HFFc6 (cell line): ENCODE data around the gene TENM4. TPM values are rescaled to one million over a fixed set of nuclear protein-coding genes. Genes with fewer than 3 reads are reported as not detected.

ENCODE experiments used
- DNase-seq: peaks from one replicate; pipeline ENCODE4 v3.0.0-alpha.2; 2018
- H3K27ac Mint-ChIP-seq: 2 replicates; pipeline ENCODE4 v1.8.0; 2020; ENCODE audit warnings: mild to moderate bottlenecking, mixed read lengths
- H3K27me3 Mint-ChIP-seq: 2 replicates; pipeline ENCODE4 v1.8.0; 2021; ENCODE audit warnings: mild to moderate bottlenecking, moderate library complexity, mixed read lengths; ENCODE audit not compliant: insufficient read depth
- H3K36me3 Mint-ChIP-seq: 2 replicates; pipeline ENCODE4 v1.8.0; 2021; ENCODE audit warnings: low read depth, mixed read lengths
- H3K4me1 Mint-ChIP-seq: 2 replicates; pipeline ENCODE4 v1.8.0; 2020; ENCODE audit warnings: low read depth, mixed read lengths
- H3K4me3 Mint-ChIP-seq: 2 replicates; pipeline ENCODE4 v1.8.0; 2020; ENCODE audit warnings: mild to moderate bottlenecking, moderate library complexity, mixed read lengths
- H3K9me3 Mint-ChIP-seq: 2 replicates; pipeline ENCODE4 v1.8.0; 2020; ENCODE audit warnings: mild to moderate bottlenecking, mixed read lengths
- total RNA-seq, 6 experiments: library from RNA; stranded (reverse); fragmentation: NEBNext Ultra II Directional; extraction: Animal tissue kit (Norgen Biotek cat#: 25700); gene quantifications; 2 replicates in 1 of 6; 3 replicates in 5 of 6; pipeline ENCODE4 v1.2.3, GENCODE V29; 2021
- TF ChIP-seq, protein P1 (sequence below): fragments of 200-600 bp; sonication (generic); IDR thresholded peaks from 2 replicates; pipeline ENCODE4 v1.5.0; 2021; ENCODE audit warnings: antibody characterized with exemption, mild to moderate bottlenecking

The TENM4 gene
- total RNA-seq, 6 experiments from 2014 or later = 20.9 to 45.5 (median 26.5) TPM

DNA sequence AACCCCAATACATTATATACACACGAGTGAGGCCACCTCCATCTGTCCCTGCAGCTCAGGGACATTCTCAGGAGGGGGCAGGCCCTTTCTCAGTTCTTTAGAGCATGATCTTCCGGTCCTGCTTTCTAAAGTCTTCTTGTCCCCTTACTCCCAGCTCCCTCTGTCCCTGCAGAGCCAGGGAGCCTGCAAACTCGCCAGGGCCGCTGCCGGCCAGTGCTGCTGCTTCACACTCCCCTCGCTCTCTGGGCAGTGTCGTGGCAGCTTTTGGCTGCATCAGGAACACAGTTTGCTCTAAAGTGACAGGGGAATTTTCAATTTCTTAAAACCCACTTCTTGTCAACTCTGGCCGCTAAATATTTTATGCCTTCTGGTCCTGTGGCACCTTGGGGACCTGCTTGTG, 736.0 kb downstream of the TENM4 start:
- peaks cover 18% of the 10 kb centered on the region for H3K4me1 Mint-ChIP-seq
- TF ChIP-seq, protein P1, sequence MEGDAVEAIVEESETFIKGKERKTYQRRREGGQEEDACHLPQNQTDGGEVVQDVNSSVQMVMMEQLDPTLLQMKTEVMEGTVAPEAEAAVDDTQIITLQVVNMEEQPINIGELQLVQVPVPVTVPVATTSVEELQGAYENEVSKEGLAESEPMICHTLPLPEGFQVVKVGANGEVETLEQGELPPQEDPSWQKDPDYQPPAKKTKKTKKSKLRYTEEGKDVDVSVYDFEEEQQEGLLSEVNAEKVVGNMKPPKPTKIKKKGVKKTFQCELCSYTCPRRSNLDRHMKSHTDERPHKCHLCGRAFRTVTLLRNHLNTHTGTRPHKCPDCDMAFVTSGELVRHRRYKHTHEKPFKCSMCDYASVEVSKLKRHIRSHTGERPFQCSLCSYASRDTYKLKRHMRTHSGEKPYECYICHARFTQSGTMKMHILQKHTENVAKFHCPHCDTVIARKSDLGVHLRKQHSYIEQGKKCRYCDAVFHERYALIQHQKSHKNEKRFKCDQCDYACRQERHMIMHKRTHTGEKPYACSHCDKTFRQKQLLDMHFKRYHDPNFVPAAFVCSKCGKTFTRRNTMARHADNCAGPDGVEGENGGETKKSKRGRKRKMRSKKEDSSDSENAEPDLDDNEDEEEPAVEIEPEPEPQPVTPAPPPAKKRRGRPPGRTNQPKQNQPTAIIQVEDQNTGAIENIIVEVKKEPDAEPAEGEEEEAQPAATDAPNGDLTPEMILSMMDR = no peak
- no peak overlapping the region for H3K4me3 Mint-ChIP-seq
- DNase-seq = no peak
- H3K27me3 Mint-ChIP-seq = peaks cover 1% of the 10 kb centered on the region
- no peak overlapping the region for H3K27ac Mint-ChIP-seq
- no peaks in the 10 kb centered on the region for H3K9me3 Mint-ChIP-seq
- peaks cover 27% of the 10 kb centered on the region for H3K36me3 Mint-ChIP-seq

DNA sequence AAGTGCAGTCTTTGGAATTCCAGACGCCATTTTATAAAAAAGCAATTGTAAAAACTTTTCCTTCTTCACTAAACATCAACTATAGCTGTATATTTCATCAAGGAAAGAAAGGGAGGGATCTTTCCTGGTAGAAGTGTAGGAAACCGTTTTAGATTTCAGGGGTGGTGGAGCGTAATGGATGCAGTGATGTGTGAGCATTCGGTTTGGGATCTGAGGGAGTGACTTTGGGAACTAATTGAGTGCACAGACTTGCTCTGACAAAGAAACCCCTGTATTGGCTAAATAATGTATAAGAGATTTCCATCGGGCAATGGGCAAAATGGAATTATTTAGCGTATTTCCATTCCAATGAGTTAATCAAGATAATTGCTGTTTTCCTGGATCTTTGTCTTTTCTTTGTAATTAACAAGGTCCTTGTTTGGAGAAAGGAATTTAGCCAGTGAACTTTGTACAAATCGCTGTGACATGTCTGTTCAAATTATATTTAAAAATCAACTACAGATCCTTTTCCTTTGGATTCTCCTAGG, 741.2 kb downstream of the TENM4 start:
- Mint-ChIP-seq H3K4me3 (no peak overlapping the region), H3K27ac (no peak overlapping the region), H3K27me3 (no peaks in the 10 kb centered on the region; the same call in 1 of the 2 replicates), H3K4me1 (peaks cover 16% of the 10 kb centered on the region), H3K9me3 (no peaks in the 10 kb centered on the region), H3K36me3 (peaks cover 8% of the 10 kb centered on the region; the same call in 1 of the 2 replicates)
- TF ChIP-seq, protein P1 = no peak
- DNase-seq = no peak

DNA sequence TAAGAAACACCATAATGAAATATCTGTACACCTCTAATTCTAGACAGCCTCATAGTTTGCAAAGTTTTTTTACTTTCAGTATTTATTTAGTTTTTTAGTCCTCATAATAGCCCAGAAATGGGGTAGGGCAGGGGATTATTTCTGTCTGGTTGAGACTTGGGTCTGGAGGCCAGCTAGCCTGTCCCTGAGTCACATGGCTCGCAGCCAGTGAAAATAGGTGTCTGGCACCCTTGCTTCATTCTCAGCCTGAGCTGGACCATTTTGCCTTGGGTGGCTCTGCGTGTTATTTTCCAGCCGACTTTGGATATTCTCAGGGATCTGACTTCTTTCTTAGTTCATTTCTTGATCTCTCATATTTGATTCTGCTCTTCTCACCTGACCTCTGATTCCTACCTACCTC, 742.2 kb downstream of the TENM4 start:
- DNase-seq = peak; percentile 38
- H3K36me3 Mint-ChIP-seq = peaks cover 8% of the 10 kb centered on the region; the same call in 1 of the 2 replicates
- no peaks in the 10 kb centered on the region for H3K9me3 Mint-ChIP-seq
- H3K27ac Mint-ChIP-seq = no peak overlapping the region
- H3K27me3 Mint-ChIP-seq = no peaks in the 10 kb centered on the region; the same call in 1 of the 2 replicates
- TF ChIP-seq, protein P1 = no peak
- H3K4me1 Mint-ChIP-seq = peaks cover 26% of the 10 kb centered on the region
- H3K4me3 Mint-ChIP-seq = no peak overlapping the region

DNA sequence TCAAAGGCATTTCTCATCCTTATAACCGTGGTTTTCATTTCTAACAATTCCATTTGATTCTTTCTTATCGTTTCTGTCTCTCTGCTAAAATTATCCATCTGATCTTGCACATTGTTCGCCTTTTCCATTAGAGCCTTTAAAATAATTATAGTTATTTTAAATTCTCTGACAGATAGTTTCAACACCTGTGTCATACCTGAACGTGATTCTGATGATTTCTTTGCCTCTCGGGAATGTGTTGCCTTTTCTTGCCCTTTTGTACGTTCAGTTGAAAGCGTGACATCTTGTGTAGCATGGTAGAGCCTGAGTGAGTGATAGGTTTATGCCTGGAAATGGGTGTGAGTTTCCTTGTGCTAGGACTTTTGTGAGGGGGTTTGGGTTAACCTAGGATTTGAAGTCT, 744.7 kb downstream of the TENM4 start:
- Mint-ChIP-seq H3K27ac (no peak overlapping the region), H3K4me1 (peaks cover 32% of the 10 kb centered on the region), H3K36me3 (0 out of 2 replicates have a peak, but pooled peaks cover under 1% of the 10 kb centered on the region), H3K9me3 (no peaks in the 10 kb centered on the region), H3K4me3 (no peak overlapping the region), H3K27me3 (no peaks in the 10 kb centered on the region; the same call in 1 of the 2 replicates)
- no peak for DNase-seq
- TF ChIP-seq, protein P1 = no peak

DNA sequence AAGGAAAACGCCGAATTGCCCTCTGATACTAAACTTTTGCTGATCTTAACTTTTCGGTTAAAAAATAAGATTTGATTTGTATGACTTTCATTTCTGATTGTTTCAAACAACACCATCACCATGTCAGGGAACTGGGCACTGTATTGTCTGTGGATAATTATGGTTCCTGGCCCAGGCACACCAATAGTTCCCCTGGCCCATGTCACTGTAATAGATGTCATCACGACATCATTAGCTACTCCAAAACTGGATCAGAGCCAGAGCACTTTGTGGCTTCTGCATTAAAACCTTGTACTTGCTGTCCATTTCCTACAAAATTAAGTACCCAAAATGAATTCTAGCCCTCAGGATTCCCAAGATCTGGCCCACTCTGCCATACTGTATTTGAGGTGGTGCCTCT, 746.7 kb downstream of the TENM4 start:
- TF ChIP-seq, protein P1 = no peak
- H3K27ac Mint-ChIP-seq = no peak overlapping the region
- no peak for DNase-seq
- no peaks in the 10 kb centered on the region; the same call in 1 of the 2 replicates for H3K27me3 Mint-ChIP-seq
- no peak overlapping the region for H3K4me3 Mint-ChIP-seq
- H3K9me3 Mint-ChIP-seq = no peaks in the 10 kb centered on the region
- peaks cover 40% of the 10 kb centered on the region for H3K4me1 Mint-ChIP-seq
- no peaks in the 10 kb centered on the region for H3K36me3 Mint-ChIP-seq
